Esophagus muscularis mucosa (tissue), 4 donors: ENCODE results near the gene GJB2. TPM values are rescaled to one million over a fixed set of nuclear protein-coding genes. Genes with fewer than 3 reads are reported as not detected.

ENCODE experiments used
- DNase-seq: peaks from one replicate; pipeline ENCODE4 v3.0.0-alpha.2; 2017; ENCODE audit errors: extremely low spot score
- H3K27ac ChIP-seq, 4 donors: fragments of 200-600 bp; sonication (generic); replicated peaks in 1 of 4; 1 replicate in 3 of 4; 2 replicates in 1 of 4; pipeline ENCODE4 v1.5.1; 2016 to 2019; ENCODE audit warnings: mild to moderate bottlenecking in 1 of 4
- H3K27me3 ChIP-seq, 4 donors: fragments of 200-600 bp; sonication (generic); one replicate each; pipeline versions ENCODE4 v1.5.1 to v1.6.0; 2016 to 2019
- H3K36me3 ChIP-seq, 4 donors: fragments of 200-600 bp; sonication (generic); one replicate each; pipeline ENCODE4 v1.5.1; 2016 to 2019
- H3K4me1 ChIP-seq, 4 donors: fragments of 200-600 bp; sonication (generic); one replicate each; pipeline ENCODE4 v1.5.1; 2016 to 2019
- H3K4me3 ChIP-seq, 4 donors: fragments of 200-600 bp; sonication (generic); 1 replicate in 2 of 4; 2 replicates in 2 of 4; pipeline ENCODE4 v1.5.1; 2016 to 2019; ENCODE audit warnings: mild to moderate bottlenecking in 4 of 4, moderate library complexity in 1 of 4
- H3K9me3 ChIP-seq, 4 donors: fragments of 200-600 bp; sonication (generic); 1 replicate in 3 of 4; 2 replicates in 1 of 4; pipeline ENCODE4 v1.5.1; 2016 to 2019
- EP300 ChIP-seq: sonication (generic); formaldehyde crosslinking; IDR thresholded peaks from one replicate; pipeline ENCODE4 v1.6.1; 2017; ENCODE audit warnings: antibody characterized with exemption
- POLR2A ChIP-seq: fragments of 450-650 bp; IDR thresholded peaks from one replicate; pipeline ENCODE4 v1.6.1; 2017; ENCODE audit warnings: antibody characterized with exemption, moderate library complexity, mild to moderate bottlenecking, low read depth
- POLR2AphosphoS5 ChIP-seq, 2 donors: sonication (generic); formaldehyde crosslinking; IDR thresholded peaks; one replicate each; pipeline ENCODE4 v1.6.1; 2017; ENCODE audit warnings: antibody characterized with exemption in 2 of 2
- WGBS: methylation state at CpG from one replicate; pipeline ENCODE4 v1.1.5; 2018; 5-methylcytosine and 5-hydroxymethylcytosine counted together
- intact Hi-C: fragments of 100-400 bp; cut with DNase I; formaldehyde crosslinking; loops from one replicate; pipeline ENCODE4 v1.15.1; 2023
- total RNA-seq, 4 donors: library from RNA; depleted of rRNA; stranded (reverse); fragments of >200 nt; gene quantifications; one replicate each; pipeline versions ENCODE4 v1.1.0 to v1.2.1, GENCODE V29; 2016
- TF ChIP-seq, protein P1 (sequence below), 3 experiments: fragments of 200-600 bp in 2 of 3; fragments of 450-650 bp in 1 of 3; sonication (generic) in 2 of 3; IDR thresholded peaks; one replicate each; pipeline ENCODE4 v1.5.1; 2017 to 2019; ENCODE audit warnings: antibody characterized with exemption in 3 of 3, mild to moderate bottlenecking in 2 of 3, moderate library complexity in 1 of 3

The GJB2 gene
- total RNA-seq, 4 donors from 2014 or later = 0.50 to 0.75 TPM; not detected in 2

DNA sequence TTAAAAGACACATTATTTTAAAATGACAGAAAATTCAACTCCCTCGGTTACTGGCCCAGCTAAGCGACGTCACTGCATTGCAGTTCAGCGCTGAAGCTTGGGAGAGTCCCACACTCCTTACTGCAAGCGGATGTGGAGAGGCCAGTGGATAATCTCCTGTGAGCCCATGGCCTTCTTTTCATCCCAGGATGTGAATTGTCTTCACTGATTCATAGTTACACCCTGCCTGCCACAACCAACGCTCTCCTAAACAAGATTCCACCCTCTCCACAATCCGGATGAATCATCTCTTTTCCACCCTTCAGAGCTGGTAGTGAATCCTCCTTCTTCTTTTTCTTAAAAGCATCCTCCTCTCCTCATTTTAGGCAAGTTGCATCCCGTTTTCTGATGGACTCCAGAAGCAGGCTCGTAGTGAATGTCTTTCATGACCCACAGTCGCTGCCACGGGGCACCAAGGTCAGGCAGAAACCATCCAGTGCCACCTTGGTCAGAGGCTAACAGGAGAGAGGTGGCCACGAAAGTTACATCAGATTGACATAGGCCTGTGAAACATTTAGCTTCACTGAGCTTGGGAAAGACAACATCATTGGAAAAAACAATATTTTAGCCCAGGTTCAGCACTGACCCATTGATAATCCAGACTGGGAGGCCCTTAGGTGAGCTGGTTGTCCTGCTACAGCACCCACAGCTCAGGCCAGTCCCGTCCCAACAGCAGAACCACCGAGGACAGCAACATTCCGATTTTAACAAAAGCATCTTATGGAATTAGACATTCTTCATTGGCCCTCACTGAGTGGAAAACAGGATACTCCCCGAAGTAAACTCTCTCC lies 2.0 kb downstream of the GJB2 start:
- Histone ChIP-seq H3K4me1 (peaks cover 20 to 29% (median 25%) of the 10 kb centered on the region in 4 donors), H3K9me3 (no peaks in the 10 kb centered on the region), H3K36me3 (no peaks in the 10 kb centered on the region), H3K27me3 (peaks cover 3 to 60% (median 31%) of the 10 kb centered on the region in 4 donors), H3K27ac (no peak overlapping the region), H3K4me3 (no peak overlapping the region)
- peak; percentile 77 for DNase-seq
- WGBS = 91% methylated on average over 16 of the region's 16 CpGs
- intact Hi-C loops = no loop called here
- no peak for TF ChIP-seq EP300

DNA sequence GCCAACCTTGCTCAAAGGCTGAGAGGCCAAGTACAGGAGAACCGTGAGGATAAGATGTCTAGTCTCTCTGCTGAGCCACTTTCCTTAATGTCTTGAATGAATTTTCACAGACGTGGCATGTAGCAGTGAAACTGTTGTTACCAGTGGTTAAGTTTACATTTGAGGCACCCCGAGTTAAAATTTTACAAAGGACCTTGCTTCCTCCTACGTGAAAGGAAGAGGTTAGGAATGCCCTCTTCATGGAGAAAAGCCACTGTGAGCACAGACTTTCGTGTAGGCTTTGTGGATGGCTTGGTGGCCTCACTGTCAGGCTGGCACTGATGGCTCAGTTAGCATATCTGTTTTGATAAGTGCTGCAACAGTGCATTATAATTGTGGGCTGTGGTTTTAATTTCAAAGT lies 2.7 kb downstream of the GJB2 start:
- intact Hi-C loops = no loop called here
- peaks cover 20 to 29% (median 25%) of the 10 kb centered on the region in 4 donors for H3K4me1 ChIP-seq
- TF ChIP-seq EP300 = no peak
- no peak for TF ChIP-seq POLR2A
- no peak for TF ChIP-seq POLR2AphosphoS5 (IDR thresholded peaks at IDR 0.05)
- TF ChIP-seq, protein P1, sequence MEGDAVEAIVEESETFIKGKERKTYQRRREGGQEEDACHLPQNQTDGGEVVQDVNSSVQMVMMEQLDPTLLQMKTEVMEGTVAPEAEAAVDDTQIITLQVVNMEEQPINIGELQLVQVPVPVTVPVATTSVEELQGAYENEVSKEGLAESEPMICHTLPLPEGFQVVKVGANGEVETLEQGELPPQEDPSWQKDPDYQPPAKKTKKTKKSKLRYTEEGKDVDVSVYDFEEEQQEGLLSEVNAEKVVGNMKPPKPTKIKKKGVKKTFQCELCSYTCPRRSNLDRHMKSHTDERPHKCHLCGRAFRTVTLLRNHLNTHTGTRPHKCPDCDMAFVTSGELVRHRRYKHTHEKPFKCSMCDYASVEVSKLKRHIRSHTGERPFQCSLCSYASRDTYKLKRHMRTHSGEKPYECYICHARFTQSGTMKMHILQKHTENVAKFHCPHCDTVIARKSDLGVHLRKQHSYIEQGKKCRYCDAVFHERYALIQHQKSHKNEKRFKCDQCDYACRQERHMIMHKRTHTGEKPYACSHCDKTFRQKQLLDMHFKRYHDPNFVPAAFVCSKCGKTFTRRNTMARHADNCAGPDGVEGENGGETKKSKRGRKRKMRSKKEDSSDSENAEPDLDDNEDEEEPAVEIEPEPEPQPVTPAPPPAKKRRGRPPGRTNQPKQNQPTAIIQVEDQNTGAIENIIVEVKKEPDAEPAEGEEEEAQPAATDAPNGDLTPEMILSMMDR (IDR thresholded peaks at IDR 0.05) = no peak
- DNase-seq = peak; percentile 88
- H3K4me3 ChIP-seq = no peak overlapping the region
- no peak overlapping the region for H3K27ac ChIP-seq
- 76% methylated on average over 5 of the region's 5 CpGs for WGBS
- no peaks in the 10 kb centered on the region for H3K9me3 ChIP-seq
- H3K27me3 ChIP-seq = peaks cover 3 to 55% (median 29%) of the 10 kb centered on the region in 4 donors
- H3K36me3 ChIP-seq = no peaks in the 10 kb centered on the region

DNA sequence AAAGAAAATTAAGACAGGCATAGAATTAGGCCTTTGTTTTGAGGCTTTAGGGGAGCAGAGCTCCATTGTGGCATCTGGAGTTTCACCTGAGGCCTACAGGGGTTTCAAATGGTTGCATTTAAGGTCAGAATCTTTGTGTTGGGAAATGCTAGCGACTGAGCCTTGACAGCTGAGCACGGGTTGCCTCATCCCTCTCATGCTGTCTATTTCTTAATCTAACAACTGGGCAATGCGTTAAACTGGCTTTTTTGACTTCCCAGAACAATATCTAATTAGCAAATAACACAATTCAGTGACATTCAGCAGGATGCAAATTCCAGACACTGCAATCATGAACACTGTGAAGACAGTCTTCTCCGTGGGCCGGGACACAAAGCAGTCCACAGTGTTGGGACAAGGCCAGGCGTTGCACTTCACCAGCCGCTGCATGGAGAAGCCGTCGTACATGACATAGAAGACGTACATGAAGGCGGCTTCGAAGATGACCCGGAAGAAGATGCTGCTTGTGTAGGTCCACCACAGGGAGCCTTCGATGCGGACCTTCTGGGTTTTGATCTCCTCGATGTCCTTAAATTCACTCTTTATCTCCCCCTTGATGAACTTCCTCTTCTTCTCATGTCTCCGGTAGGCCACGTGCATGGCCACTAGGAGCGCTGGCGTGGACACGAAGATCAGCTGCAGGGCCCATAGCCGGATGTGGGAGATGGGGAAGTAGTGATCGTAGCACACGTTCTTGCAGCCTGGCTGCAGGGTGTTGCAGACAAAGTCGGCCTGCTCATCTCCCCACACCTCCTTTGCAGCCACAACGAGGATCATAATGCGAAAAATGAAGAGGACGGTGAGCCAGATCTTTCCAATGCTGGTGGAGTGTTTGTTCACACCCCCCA lies 3.8 kb downstream of the GJB2 start:
- H3K27ac ChIP-seq = no peak overlapping the region
- intact Hi-C loops = no loop called here
- no peaks in the 10 kb centered on the region for H3K9me3 ChIP-seq
- H3K36me3 ChIP-seq = no peaks in the 10 kb centered on the region
- no peak for DNase-seq
- TF ChIP-seq POLR2AphosphoS5 (IDR thresholded peaks at IDR 0.05) (no peak), EP300 (no peak), POLR2A (no peak)
- TF ChIP-seq, protein P1 (IDR thresholded peaks at IDR 0.05) = no peak
- H3K4me3 ChIP-seq = no peak overlapping the region
- peaks cover 20 to 23% (median 22%) of the 10 kb centered on the region in 4 donors for H3K4me1 ChIP-seq
- WGBS = 89% methylated on average over 27 of the region's 28 CpGs
- peaks cover 0 to 43% (median 21%) of the 10 kb centered on the region in 4 donors for H3K27me3 ChIP-seq

DNA sequence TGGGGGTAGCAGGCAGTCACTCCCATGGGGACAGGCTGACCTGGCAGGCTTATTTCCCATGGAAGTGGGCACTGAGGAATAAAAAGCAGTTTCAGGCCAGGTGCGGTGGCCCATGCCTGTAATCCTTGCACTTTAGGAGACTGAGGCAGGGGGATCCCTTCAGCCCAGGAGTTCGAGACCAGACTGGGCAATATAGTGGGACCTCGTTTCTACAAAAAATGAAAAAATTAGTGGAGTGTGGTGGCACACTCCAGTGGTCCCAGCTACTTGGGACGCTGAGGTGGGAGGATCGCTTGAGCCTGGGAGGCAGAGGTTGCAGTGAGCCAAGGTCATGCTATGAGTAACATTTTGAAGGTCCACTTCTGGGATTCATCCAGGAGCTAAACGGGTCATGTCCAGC lies 6.0 kb downstream of the GJB2 start:
- Histone ChIP-seq H3K27me3 (peaks cover 0 to 27% (median under 1%) of the 10 kb centered on the region in 4 donors), H3K9me3 (no peaks in the 10 kb centered on the region), H3K4me3 (no peak overlapping the region), H3K27ac (no peak overlapping the region), H3K36me3 (no peaks in the 10 kb centered on the region), H3K4me1 (peaks cover under 1 to 2% (median under 1%) of the 10 kb centered on the region in 4 donors)
- intact Hi-C loops = no loop called here
- no peak for TF ChIP-seq POLR2A
- TF ChIP-seq, protein P1 (IDR thresholded peaks at IDR 0.05) = no peak
- 65% methylated on average over 6 of the region's 6 CpGs for WGBS
- no peak for DNase-seq

DNA sequence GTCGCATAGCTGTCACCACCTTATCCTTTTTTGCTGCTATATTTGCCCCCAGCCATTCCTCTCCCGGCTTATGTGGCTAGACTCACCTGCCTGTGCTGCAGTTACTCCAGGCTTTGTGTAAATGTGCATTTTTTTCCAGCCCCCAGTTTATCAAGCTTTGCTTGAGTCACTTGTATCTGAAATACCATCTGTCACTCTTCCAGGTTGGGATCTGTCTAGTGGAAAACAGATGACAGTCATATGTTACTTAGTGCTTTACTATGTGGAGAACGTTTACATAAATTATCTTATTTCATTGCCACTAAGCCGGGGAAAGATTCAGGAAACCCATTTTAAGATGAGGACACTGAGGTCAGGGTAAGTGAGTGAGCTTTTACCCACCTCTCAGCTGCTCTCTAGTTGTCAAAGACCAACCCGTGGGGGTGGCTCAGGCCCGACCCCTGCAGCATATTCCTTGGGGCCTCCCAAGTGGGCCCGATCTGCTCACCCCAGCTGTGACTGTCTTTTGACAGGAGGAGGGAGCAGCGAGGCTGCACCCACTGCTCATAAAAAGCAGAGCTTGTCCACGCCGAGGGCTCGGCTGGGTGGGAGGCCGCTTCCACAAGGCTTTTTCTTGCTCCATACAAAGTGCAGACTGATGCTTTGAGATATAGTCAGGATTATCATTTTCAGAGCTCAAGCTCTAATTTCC lies 7.2 kb downstream of the GJB2 start:
- no peak for DNase-seq
- H3K4me1 ChIP-seq = no peaks in the 10 kb centered on the region
- intact Hi-C loops = no loop called here
- no peak overlapping the region for H3K4me3 ChIP-seq
- no peak for TF ChIP-seq POLR2A
- no peak for TF ChIP-seq POLR2AphosphoS5 (IDR thresholded peaks at IDR 0.05)
- TF ChIP-seq, protein P1 (IDR thresholded peaks at IDR 0.05) = no peak
- TF ChIP-seq EP300 = no peak
- H3K9me3 ChIP-seq = no peaks in the 10 kb centered on the region
- 80% methylated on average over 12 of the region's 12 CpGs for WGBS
- H3K36me3 ChIP-seq = no peaks in the 10 kb centered on the region
- H3K27me3 ChIP-seq = peaks cover 0 to 23% (median 0%) of the 10 kb centered on the region in 4 donors
- H3K27ac ChIP-seq = no peak overlapping the region
